Measurements from ENCODE around the gene SLC2A9. TPM values are rescaled to one million over a fixed set of nuclear protein-coding genes. Genes with fewer than 3 reads are reported as not detected.

SLC2A9 gene
- total RNA-seq, 1 donor from 2014 or later = 5.5 TPM

DNA sequence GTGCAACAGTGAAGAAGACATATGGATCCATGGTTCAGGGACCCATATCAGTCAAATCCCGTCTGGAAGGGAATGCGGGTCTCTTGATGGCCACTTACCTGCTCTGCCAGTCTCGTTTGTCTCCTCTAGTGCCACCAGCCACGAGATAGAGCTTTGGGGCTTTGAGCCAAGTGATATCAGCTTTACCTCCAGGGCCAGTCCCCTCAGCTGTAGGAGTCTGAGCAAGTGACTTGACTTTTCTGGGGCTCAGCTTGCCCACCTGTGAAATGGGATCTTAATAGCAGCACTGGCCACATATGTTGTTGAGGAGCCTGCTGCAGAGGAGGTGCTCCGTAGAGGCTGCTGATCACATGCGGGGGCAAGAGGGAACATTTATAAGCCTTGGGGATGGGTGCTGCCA, 1.2 kb downstream of the SLC2A9 start:
- no peak for DNase-seq (ENCODE audit: low spot score)

GRCh38 chr4:10019521-10020051, 1.7 kb downstream of the SLC2A9 start:
- DNase-seq (ENCODE audit: low spot score) = no peak

DNA sequence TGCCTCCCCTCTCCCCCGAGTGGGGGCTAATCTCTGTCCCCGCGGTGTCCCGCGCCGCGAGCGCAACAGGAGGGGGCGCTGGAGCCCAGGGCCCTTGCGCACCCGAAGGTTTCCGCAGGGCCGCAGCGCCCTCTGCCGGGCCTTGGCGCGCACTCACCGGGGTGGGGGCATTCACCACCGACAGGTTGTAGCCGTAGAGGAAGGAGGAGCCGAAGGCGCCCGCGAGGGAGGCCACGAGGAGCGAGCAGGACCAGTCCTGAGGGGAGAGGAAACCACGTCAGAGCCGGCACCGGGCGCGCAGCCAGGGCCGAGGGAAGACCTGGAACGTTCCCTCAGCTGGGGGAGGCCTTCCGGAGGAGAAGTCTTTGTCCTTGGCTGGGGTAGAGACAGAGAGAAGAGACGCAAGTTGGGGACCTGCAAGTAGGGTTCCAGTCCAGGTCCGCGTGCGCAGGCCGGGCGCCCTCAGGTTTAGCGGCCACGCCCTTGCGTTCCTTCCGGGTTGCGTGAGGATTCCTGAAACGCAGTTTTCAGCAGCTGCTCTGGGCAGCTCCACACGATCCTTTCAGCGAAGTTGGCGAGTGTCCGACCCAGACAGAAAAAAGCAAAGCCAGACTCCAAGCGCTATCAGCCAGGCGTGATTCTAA, 2.4 kb downstream of the SLC2A9 start:
- peak; percentile 99 for DNase-seq (ENCODE audit: low spot score)

DNA sequence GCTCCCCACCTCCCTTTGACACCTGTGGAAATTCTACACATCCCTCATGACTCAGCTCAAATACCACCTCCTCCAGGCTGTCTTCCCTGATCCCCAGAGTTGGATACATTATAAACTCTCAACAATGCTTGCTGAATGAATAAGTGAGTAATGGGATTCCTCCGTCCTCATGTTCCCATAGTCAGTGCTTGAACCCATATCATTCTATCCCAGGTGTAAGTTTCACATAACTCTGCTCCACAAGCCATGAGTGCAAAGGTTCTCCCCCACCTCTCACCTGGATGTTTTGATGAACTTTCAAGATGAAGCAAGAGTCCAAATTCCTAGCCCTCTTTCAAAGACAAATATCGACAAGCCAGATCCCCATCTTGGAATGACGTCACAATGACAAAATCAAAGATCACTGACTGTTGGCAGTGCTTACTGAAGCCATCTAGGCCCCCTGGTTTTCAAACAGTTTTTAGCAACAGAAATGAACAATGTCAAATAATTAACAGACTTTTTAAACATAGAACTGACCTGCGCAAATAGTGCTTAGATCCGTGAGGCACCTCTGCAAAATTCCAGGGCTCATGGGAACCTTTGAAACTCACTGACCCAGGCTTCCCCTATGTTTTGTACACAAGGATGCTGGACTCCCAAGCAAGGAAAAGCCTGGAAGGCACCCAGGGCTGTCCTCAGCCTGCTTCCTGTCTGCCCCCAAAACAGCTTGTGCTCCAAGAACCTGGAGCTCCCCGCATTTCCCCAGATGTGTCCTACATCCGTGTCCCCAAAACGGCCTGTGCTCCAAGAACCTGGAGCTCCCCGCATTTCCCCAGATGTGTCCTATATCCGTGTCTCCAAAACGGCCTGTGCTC, 4.0 kb downstream of the SLC2A9 start:
- DNase-seq (ENCODE audit: low spot score) = no peak

- no peak for DNase-seq (ENCODE audit: low spot score)
Measured at GRCh38 chr4:10016169-10016568, 5.1 kb downstream of the SLC2A9 start.

GRCh38 chr4:10015140-10015753, 6.0 kb downstream of the SLC2A9 start:
- DNase-seq (ENCODE audit: low spot score) = no peak

GRCh38 chr4:10013722-10014121, 7.6 kb downstream of the SLC2A9 start:
- DNase-seq (ENCODE audit: low spot score) = no peak

GRCh38 chr4:10011885-10012284, 9.4 kb downstream of the SLC2A9 start:
- DNase-seq (ENCODE audit: low spot score) = no peak

- DNase-seq (ENCODE audit: low spot score) = no peak
Measured at GRCh38 chr4:10011277-10011676, 10.0 kb downstream of the SLC2A9 start.

DNA sequence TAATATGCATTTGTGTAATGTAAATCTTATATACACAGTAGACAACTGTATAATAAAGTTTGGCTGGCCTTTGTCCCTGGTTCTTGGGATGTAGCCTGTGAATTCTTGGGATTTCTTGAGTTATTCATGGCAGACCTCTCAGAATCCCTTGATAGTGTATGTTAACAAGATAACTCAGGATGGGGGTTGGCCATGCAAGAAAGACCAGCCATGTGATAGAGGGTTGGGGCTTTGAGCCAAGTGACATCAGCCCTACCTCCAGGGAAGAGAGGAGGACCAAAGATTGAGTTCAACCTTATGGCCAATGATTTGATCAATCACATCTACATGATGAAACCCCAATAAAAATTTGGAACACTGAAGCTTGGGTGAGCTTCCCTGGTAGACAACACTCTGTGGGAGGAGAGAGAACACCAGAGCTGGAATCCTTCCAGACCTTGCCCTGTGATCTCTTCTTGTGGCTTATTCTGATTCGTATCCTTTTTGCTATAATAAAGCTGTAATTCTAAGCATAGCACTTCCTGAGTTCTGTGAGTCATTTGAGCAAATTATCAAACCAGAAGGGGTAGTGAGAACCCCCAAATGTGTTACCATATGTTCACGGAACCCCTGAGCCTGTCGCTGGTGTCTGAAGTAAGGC, 11.3 kb downstream of the SLC2A9 start:
- no peak for DNase-seq (ENCODE audit: low spot score)

GRCh38 chr4:10008609-10009005, 12.7 kb downstream of the SLC2A9 start:
- no peak for DNase-seq (ENCODE audit: low spot score)

- DNase-seq (ENCODE audit: low spot score) = no peak
Measured at GRCh38 chr4:10007793-10008608, 13.3 kb downstream of the SLC2A9 start.

GRCh38 chr4:10007436-10007740, 13.9 kb downstream of the SLC2A9 start:
- no peak for DNase-seq (ENCODE audit: low spot score)

DNA sequence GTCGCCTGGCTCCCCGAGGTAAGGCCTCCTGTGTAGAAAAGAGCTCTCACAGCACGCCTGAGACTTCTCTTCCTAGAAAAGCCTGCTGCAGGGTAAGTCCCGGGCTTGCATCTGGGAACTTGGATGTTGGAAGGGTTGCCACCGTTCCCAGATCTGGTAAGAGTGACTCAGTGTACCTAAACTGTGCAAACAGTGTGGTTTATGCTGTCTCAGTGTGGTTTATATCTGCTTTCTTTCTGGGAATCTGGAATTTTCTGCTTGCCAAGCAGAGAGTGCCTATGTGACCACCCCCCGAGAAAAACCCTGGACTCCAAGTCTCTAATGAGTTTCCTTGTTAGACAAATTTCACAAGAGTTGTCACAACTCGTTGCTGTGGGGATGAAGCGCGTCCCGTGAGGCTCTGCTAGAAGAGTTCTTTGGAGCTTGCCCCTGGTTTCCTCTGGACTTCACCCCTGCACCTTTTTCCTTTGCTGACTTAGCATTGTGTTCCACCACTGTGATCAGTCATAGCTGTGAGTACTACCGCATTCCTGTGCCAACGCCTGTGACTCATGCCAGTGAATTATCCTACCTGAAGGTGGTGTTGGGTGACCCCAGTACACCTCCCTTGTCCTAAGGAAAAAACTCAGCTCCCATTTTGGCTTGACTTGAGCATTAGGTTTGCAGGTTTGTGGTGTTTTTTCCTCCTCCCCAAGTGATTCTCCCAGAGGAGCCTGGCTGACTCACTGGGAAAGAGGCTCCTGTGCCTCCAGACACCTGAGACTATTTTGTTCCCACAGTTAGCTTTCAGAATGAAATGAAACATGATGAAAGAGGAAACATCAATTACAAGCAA, 14.5 kb downstream of the SLC2A9 start:
- DNase-seq (ENCODE audit: low spot score) = no peak

DNA sequence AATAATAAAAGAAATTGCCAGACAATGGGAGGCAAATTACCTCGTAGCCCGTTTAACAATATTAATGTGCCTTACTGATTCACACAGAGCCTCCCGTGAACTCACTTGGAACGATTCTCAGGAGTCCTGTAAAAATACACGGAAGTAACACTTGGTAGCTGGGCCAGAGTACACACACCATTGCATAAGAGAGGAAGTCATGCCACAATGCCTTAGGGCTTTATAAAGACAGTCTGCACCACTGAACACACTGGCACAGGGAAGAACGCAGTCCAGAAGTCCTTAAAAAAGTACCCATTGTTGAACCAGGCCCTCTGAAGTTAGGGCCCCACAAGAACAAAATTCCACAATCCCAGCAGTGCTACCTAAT, 15.1 kb downstream of the SLC2A9 start:
- no peak for DNase-seq (ENCODE audit: low spot score)

DNA sequence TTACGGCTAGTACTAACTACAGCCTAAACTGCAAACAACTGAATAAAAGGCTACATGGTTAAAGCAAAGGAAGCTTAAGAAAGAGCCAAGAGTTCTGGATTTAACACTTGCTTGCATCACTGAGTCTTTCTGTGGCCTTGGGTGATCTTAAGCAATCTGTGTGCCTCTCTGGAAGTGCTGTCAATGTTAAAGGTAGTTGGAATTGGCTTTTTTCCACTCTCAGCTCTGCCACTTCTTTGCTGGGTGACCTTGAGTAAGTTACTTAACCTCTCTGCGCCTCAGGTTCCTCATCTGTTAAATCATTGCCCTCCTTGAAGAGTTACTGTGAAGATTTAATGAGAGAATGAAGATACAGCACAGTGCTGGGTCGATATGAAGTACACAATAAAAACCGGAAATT, 15.7 kb downstream of the SLC2A9 start:
- DNase-seq (ENCODE audit: low spot score) = no peak

DNA sequence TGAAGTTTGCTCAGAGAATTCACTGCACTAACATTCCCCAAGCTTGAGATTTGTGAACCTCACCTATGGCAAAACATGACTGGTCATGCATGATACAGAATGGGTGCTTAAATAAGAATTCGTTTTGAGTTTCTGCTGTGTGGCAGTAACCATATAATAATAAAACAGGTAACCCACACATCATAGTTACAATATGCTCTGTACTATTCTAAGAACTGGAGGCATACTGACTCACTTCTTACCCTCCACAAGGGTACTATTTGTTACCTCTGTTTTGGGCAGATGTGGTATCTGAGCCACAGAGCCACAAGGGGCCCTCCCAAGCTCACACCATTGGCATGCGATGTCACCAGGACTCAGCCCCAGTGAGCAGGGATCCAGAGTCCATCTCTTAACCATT, 17.6 kb downstream of the SLC2A9 start:
- no peak for DNase-seq (ENCODE audit: low spot score)

DNA sequence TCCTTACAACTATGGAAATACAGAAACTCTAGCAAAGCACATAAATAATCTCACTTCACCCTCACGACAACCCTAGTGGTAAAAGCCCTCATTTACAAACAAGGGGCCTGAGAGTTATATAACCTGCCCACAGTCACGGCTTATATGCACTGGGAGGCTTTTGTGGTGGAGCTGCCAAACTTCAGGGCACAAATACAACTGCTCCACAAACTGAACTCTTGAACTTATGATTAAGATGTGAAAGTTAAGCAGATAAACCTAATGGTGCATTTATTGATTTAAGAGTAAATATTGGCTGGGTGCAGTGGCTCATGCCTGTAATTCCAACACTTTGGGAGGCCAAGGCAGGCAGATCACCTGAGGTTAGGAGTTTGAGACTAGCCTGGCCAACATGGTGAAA, 19.0 kb downstream of the SLC2A9 start:
- no peak for DNase-seq (ENCODE audit: low spot score)

GRCh38 chr4:10001757-10002156, 19.5 kb downstream of the SLC2A9 start:
- no peak for DNase-seq (ENCODE audit: low spot score)

- no peak for DNase-seq (ENCODE audit: low spot score)
Measured at GRCh38 chr4:9999956-10000561, 21.2 kb downstream of the SLC2A9 start.

Data from mesenteric fat pad (tissue), 1 donor.